Left lung (tissue), 14 donors: ENCODE data around the gene POTEI. TPM values are rescaled to one million over a fixed set of nuclear protein-coding genes. Genes with fewer than 3 reads are reported as not detected.
"Not testable (repeated sequence)": the region's sequence is repeated elsewhere in the genome, so short reads cannot be mapped to it uniquely, and the experiment has no call there.

ENCODE experiments used
- ATAC-seq: fragments of 200-7000 bp; cut with Tn5 transposase; one replicate; pipeline ENCODE4 v1.9.1; 2020; ENCODE audit warnings: moderate library complexity
- DNase-seq, 4 donors: peaks; one replicate each; pipeline ENCODE4 v3.0.0-alpha.2; 2013 to 2020
- H3K27ac ChIP-seq, 2 donors: fragments of 200-600 bp; sonication (generic) in 1 of 2; one replicate each; pipeline versions ENCODE4 v1.5.0 to v1.8.0; 2020 to 2021
- H3K27me3 ChIP-seq, 2 donors: fragments of 200-600 bp; sonication (generic) in 1 of 2; one replicate each; pipeline versions ENCODE4 v1.5.0 to v1.8.0; 2020 to 2021
- H3K36me3 ChIP-seq, 2 donors: fragments of 200-600 bp; sonication (generic) in 1 of 2; one replicate each; pipeline versions ENCODE4 v1.5.0 to v1.8.0; 2020 to 2021
- H3K4me1 ChIP-seq, 2 donors: fragments of 200-600 bp; one replicate each; pipeline ENCODE4 v1.8.0; 2021
- H3K4me3 ChIP-seq, 2 donors: fragments of 200-600 bp; sonication (generic) in 1 of 2; one replicate each; pipeline versions ENCODE4 v1.5.0 to v1.8.0; 2020 to 2021; ENCODE audit warnings: mild to moderate bottlenecking in 1 of 2
- H3K9me3 ChIP-seq, 2 donors: fragments of 200-600 bp; sonication (generic) in 1 of 2; one replicate each; pipeline versions ENCODE4 v1.5.0 to v1.8.0; 2020 to 2021
- intact Hi-C, 2 donors: fragments of 100-400 bp; cut with DNase I; formaldehyde crosslinking; loops; one replicate each; pipeline versions ENCODE4 v1.11.2 to v1.14.2; 2022
- long read RNA-seq, 12 donors: library from polyadenylated mRNA in 2 of 12; unstranded in 2 of 12; transcript quantifications; one replicate each; pipeline ENCODE4 v2.0.0 and lab custom pipeline, GENCODE V29; 2019 to 2026
- polyA plus RNA-seq, 6 donors: library from polyadenylated mRNA; unstranded; fragments of 120-200 nt; gene quantifications; one replicate each; pipeline ENCODE4 v1.2.1, GENCODE V29; 2013; ENCODE audit not compliant: insufficient read length in 6 of 6
- total RNA-seq, 2 donors: library from RNA; stranded (reverse); fragmentation: NEBNext Ultra II Directional; extraction: Animal tissue kit (Norgen Biotek cat#: 25700); gene quantifications; one replicate each; pipeline ENCODE4 v1.2.1, GENCODE V29; 2021
- donor health status: DM: no; HTN: yes; CAD: no.
- donor health status: DM: no; HTN: no; CAD: no.

POTEI gene
- not detected for total RNA-seq
- 1 to 10 TPM in 1 of 6 donors, under 1 TPM in 5; 0.45 to 1.1 (median 0.73) TPM for polyA plus RNA-seq
- long read RNA-seq, donor 1, partial matches to known transcripts = 0 of 6 reads
- long read RNA-seq, donor 1, other reads (novel, unspliced or antisense) = 6 of 6 reads
- long read RNA-seq, donor 2 = 0 reads
- long read RNA-seq, donor 3 = 0 reads
- long read RNA-seq, donor 4, partial matches to known transcripts = 0 of 2 reads
- long read RNA-seq, donor 4, other reads (novel, unspliced or antisense) = 2 of 2 reads
- long read RNA-seq, donor 5, partial matches to known transcripts = 0 of 6 reads
- long read RNA-seq, donor 5, other reads (novel, unspliced or antisense) = 6 of 6 reads
- long read RNA-seq, donor 6 = 0 reads
- long read RNA-seq, donor 7 = 0 reads
- long read RNA-seq, donor 8, partial matches to known transcripts = 0 of 9 reads
- long read RNA-seq, donor 8, other reads (novel, unspliced or antisense) = 9 of 9 reads
- long read RNA-seq, donor 9 = 0 reads
- long read RNA-seq, donor 10, partial matches to known transcripts = 0 of 3 reads
- long read RNA-seq, donor 10, other reads (novel, unspliced or antisense) = 3 of 3 reads
- long read RNA-seq, donor 11, partial matches to known transcripts = 0 of 16 reads
- long read RNA-seq, donor 11, other reads (novel, unspliced or antisense) = 16 of 16 reads
- long read RNA-seq, donor 12, partial matches to known transcripts = 0 of 7 reads
- long read RNA-seq, donor 12, other reads (novel, unspliced or antisense) = 7 of 7 reads

- H3K4me1 ChIP-seq, H3K36me3 ChIP-seq, H3K9me3 ChIP-seq, H3K27me3 ChIP-seq, H3K4me3 ChIP-seq, ATAC-seq, intact Hi-C loops, DNase-seq, H3K27ac ChIP-seq: not testable (repeated sequence)
Observed at GRCh38 chr2:130509228-130509627, at the start of gene POTEI. Gene POTEI (minus strand): TSS chr2:130509328. CDS start chr2:130509235, 93 bp downstream.

- H3K27me3 ChIP-seq, H3K4me1 ChIP-seq, H3K27ac ChIP-seq, ATAC-seq, H3K36me3 ChIP-seq, DNase-seq, intact Hi-C loops, H3K4me3 ChIP-seq, H3K9me3 ChIP-seq: not testable (repeated sequence)
Observed at GRCh38 chr2:130556441-130556840, 47.3 kb upstream of the POTEI start.

DNA sequence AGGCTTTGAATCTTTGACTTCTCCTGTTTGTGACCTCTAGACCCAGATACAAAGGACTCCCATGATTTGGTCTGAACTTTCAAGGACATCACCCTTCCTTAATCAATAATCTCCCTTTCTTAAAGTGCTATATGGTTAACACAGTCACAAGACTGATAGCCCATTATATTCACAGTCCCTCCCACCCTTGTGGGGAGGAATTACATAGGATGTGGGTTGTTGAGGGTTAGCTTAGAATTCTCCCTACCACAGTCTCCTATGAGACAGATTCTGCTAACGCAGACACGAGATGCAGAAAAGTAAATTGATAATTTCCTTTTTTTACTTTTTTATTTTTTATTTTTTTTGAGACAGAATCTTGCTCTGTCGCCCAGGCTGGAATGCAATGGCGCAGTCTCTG is 45.0 kb upstream of the POTEI start:
- H3K9me3 ChIP-seq, H3K27ac ChIP-seq, H3K36me3 ChIP-seq, ATAC-seq, DNase-seq, intact Hi-C loops, H3K27me3 ChIP-seq, H3K4me1 ChIP-seq, H3K4me3 ChIP-seq: not testable (repeated sequence)

DNA sequence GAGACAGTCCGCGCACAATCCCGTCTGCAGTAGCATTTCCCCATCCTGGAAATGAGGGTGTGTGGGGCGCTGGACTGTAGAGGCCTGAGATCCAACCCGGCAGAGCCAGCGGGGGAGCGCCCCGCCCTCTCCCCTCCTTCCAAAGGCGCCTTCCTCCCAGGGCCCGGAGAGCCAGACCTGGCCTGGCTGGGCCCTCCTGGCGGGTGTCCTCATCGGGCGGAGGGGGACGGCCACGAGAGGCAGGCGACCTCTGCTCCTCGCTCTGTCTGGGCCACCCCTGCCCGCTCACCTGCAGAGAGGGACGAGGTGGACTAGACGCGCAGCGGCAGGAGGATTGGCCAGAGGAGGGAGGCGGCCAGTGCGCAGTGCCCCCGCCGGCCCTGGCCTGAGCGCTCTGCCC is 40.3 kb upstream of the POTEI start:
- not testable (repeated sequence) for H3K27ac ChIP-seq

GRCh38 chr2:130548418-130548817 is 39.3 kb upstream of the POTEI start:
- H3K36me3 ChIP-seq, H3K4me3 ChIP-seq, DNase-seq, H3K27ac ChIP-seq, H3K4me1 ChIP-seq, H3K27me3 ChIP-seq, H3K9me3 ChIP-seq, intact Hi-C loops, ATAC-seq: not testable (repeated sequence)

More for the DNA sequence above, 40.3 kb upstream of the POTEI start:
- H3K4me1 ChIP-seq, H3K27me3 ChIP-seq, ATAC-seq, H3K36me3 ChIP-seq, H3K4me3 ChIP-seq, intact Hi-C loops, DNase-seq, H3K9me3 ChIP-seq: not testable (repeated sequence)

DNA sequence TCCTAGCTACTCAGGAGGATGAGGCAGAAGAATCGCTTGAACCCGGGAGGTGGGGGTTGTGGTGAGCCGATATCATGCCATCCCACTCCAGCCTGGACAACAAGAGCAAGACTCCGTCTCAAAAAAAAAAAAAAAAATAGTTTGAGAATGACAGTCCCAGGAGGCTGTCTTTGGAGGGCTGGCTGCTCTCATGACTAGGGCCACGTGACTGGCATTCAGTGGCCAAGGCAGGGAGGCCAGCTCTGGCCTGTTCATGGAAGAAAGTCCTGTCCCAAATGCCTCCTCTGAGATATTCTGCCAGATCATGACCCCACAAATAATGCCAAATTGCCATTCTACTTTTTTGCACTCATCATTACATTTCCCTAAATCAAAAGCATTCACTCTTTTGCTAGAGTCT is 35.9 kb upstream of the POTEI start:
- intact Hi-C loops, H3K36me3 ChIP-seq, H3K4me1 ChIP-seq, DNase-seq, H3K4me3 ChIP-seq, H3K27ac ChIP-seq, H3K27me3 ChIP-seq, H3K9me3 ChIP-seq, ATAC-seq: not testable (repeated sequence)

- H3K36me3 ChIP-seq, H3K9me3 ChIP-seq, H3K27ac ChIP-seq, DNase-seq, H3K4me3 ChIP-seq, intact Hi-C loops, H3K27me3 ChIP-seq, H3K4me1 ChIP-seq: not testable (repeated sequence)
- peak; percentile 30 for ATAC-seq
Observed at GRCh38 chr2:130543785-130544528, 34.8 kb upstream of the POTEI start.

DNA sequence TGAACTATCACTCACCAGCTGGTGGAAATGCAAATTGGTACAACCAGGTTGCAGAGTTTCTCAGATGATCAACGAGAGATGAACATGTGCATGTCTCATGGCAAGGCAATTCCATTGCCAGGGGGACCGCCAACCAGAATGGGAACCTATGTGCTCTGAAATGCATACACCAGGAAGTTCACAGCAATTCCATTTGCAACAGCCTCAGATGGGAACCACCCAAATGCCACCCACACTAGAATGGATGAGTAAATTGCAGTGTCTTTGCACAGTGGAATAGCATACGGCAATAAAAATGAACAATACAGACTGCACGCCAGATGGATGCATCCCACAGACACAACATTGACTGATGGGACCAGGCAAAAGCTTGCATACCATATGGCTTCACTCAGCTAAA is 33.7 kb upstream of the POTEI start:
- intact Hi-C loops, H3K4me3 ChIP-seq, H3K4me1 ChIP-seq, DNase-seq, H3K36me3 ChIP-seq, H3K27ac ChIP-seq, ATAC-seq, H3K27me3 ChIP-seq, H3K9me3 ChIP-seq: not testable (repeated sequence)

DNA sequence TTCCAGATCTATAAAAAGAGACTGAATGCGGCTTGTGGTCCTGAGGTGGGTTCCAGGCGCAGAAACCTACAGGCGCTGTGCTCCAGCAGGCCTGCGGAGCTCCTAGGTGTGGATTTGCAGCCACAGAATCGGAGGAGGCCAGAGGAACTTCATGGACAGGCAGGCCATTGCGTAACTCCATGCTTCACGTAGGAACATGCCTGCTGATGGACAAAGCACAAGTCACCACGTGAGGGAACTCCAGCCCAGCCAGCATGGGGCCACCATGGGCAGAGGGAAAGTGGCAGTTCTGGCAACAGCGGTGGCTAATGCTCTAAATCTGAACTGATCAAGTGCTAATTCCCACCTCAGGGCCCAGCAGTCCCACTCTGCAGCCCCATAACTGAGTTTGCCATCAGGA is 29.1 kb upstream of the POTEI start:
- H3K9me3 ChIP-seq, ATAC-seq, H3K36me3 ChIP-seq, H3K27ac ChIP-seq, H3K4me3 ChIP-seq, H3K27me3 ChIP-seq, DNase-seq, intact Hi-C loops, H3K4me1 ChIP-seq: not testable (repeated sequence)

- H3K9me3 ChIP-seq, intact Hi-C loops, H3K27me3 ChIP-seq, H3K27ac ChIP-seq, H3K4me1 ChIP-seq, DNase-seq, H3K36me3 ChIP-seq, H3K4me3 ChIP-seq, ATAC-seq: not testable (repeated sequence)
Observed at GRCh38 chr2:130536654-130537053, 27.5 kb upstream of the POTEI start.

GRCh38 chr2:130531672-130532071 is 22.5 kb upstream of the POTEI start:
- H3K9me3 ChIP-seq, H3K27ac ChIP-seq, H3K36me3 ChIP-seq, H3K4me1 ChIP-seq, intact Hi-C loops, DNase-seq, ATAC-seq, H3K4me3 ChIP-seq, H3K27me3 ChIP-seq: not testable (repeated sequence)

DNA sequence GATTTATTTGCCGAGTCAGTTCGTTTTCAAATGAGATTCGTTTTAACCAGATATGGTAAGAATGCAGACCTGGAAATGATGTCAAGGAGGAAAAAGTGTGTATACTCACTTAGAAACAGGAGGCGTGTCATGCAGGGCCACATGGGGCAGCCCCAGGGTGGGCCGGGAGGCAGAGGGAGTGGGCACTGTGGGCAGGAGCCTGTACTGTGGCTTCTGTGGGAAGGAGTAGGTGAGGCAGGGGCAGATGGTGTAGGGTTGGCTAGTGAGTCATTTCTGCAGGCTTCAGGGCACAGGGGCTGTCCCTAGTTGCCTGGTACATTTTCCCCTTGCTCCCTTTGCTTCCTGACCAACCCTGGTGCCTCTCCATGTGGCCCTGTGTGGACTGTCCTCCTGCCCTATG is 22.1 kb upstream of the POTEI start:
- H3K36me3 ChIP-seq, DNase-seq, H3K27me3 ChIP-seq, H3K4me1 ChIP-seq, H3K27ac ChIP-seq, H3K9me3 ChIP-seq, intact Hi-C loops, H3K4me3 ChIP-seq, ATAC-seq: not testable (repeated sequence)

GRCh38 chr2:130530212-130530611 is 21.1 kb upstream of the POTEI start:
- H3K36me3 ChIP-seq, H3K4me1 ChIP-seq, DNase-seq, intact Hi-C loops, H3K27ac ChIP-seq, ATAC-seq, H3K27me3 ChIP-seq, H3K4me3 ChIP-seq, H3K9me3 ChIP-seq: not testable (repeated sequence)
